ENCODE measurements around the gene ESR2. TPM values are rescaled to one million over a fixed set of nuclear protein-coding genes. Genes with fewer than 3 reads are reported as not detected.
"Not testable (repeated sequence)": the region's sequence is repeated elsewhere in the genome, so short reads cannot be mapped to it uniquely, and the experiment has no call there.

Gene ESR2
- total RNA-seq, 1 donor from 2014 or later = under 0.01 TPM

GRCh38 chr14:64059454-64060198, 234.5 kb downstream of the ESR2 start:
- TF ChIP-seq CTCF (IDR thresholded peaks at IDR 0.05; ENCODE audit: insufficient read depth, low read length, severe bottlenecking) = no peak
- no peak overlapping the region for H3K4me3 ChIP-seq (ENCODE audit: low read depth, low read length)
- H3K36me3 ChIP-seq (ENCODE audit: control insufficient read depth, insufficient read depth, low read length) = no peaks in the 10 kb centered on the region

DNA sequence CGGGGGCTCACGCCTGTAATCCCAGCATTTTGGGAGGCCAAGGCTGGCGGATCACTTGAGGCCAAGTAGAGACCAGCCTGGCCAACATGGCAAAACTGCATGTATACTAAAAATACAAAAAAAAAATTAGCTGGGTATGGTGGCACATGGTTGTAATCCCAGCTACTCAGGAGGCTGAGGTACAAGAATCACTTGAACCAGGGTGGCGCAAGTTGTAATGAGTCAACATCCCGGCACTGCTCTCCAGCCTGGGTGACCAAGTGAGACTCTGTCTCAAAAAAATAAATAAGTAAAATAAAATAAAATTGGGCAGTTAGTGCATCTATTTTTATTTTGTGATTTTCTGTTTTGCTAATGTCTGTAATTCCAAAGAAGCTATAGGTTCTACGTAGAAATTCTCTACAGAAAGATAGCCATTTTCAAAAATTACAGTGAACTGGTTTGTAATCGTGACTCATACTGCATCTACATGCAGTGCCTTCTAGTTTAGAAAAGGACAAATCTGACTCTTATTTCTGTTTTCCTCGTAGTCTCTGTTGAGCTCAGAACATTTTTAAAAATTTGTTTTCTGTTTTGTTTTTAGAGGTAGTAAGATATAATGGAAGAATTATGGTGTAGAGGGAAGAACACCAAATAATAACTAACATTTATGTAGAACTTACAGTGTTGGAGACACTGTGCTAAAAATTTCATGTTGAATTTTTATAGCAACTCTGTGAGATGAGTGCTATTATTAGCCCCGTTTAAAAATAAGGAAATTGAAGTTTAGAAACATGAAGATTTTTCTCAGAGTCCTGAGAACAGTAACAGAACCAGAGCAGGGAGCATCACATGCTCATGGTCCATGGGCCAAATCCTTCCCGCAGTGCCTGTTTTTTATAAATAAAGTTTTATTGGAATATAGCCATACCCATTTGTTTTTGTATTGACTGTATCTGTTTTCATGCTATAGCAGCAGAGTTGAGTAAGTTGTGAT, 240.2 kb downstream of the ESR2 start:
- no peaks in the 10 kb centered on the region for H3K27me3 ChIP-seq (ENCODE audit: control insufficient read depth, insufficient read depth, low read length)
- DNase-seq (ENCODE audit: low read depth) = peak; percentile 74
- peaks cover 1% of the 10 kb centered on the region for H3K36me3 ChIP-seq (ENCODE audit: control insufficient read depth, insufficient read depth, low read length)
- FAIRE-seq = no peak
- no peak for TF ChIP-seq CTCF (IDR thresholded peaks at IDR 0.05; ENCODE audit: insufficient read depth, low read length, severe bottlenecking)
- no peak overlapping the region for H3K4me3 ChIP-seq (ENCODE audit: low read depth, low read length)

More at GRCh38 chr14:64059454-64060198, 234.5 kb downstream of the ESR2 start:
- DNase-seq (ENCODE audit: low read depth) = peak; percentile 72
- peak; percentile 85 for FAIRE-seq
- H3K27me3 ChIP-seq (ENCODE audit: control insufficient read depth, insufficient read depth, low read length) = no peaks in the 10 kb centered on the region

GRCh38 chr14:64049616-64050381, 244.4 kb downstream of the ESR2 start:
- FAIRE-seq = no peak
- DNase-seq (ENCODE audit: low read depth) = no peak
- peaks cover 1% of the 10 kb centered on the region for H3K36me3 ChIP-seq (ENCODE audit: control insufficient read depth, insufficient read depth, low read length)
- no peak for TF ChIP-seq CTCF (IDR thresholded peaks at IDR 0.05; ENCODE audit: insufficient read depth, low read length, severe bottlenecking)
- H3K4me3 ChIP-seq (ENCODE audit: low read depth, low read length) = no peak overlapping the region
- no peaks in the 10 kb centered on the region for H3K27me3 ChIP-seq (ENCODE audit: control insufficient read depth, insufficient read depth, low read length)

DNA sequence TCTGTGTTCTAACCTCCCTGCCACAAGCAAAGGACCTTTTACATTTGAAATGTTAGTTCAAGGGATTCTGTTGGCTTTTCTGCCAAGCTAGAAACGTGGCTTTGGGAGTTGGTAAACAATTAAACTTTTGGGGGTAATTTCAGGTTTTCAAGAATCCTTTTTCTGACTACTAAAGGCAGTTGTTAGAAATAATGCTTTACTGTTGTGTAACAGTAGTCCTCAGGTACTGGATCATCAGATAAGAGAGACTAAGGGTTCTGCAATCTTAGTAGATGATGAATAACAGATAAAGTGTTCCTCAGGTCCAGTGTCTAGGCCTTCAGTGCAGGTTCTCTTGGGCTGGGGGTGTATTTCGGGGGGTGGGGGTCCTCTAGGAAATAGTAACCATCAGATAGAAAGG, 249.1 kb downstream of the ESR2 start:
- no peak for TF ChIP-seq CTCF (IDR thresholded peaks at IDR 0.05; ENCODE audit: insufficient read depth, low read length, severe bottlenecking)
- Histone ChIP-seq H3K4me3 (ENCODE audit: low read depth, low read length) (no peak overlapping the region), H3K36me3 (ENCODE audit: control insufficient read depth, insufficient read depth, low read length) (no peaks in the 10 kb centered on the region), H3K27me3 (ENCODE audit: control insufficient read depth, insufficient read depth, low read length) (no peaks in the 10 kb centered on the region)
- no peak for DNase-seq (ENCODE audit: low read depth)
- no peak for FAIRE-seq

- DNase-seq (ENCODE audit: low read depth); H3K4me3 ChIP-seq (ENCODE audit: low read depth, low read length); FAIRE-seq; H3K27me3 ChIP-seq (ENCODE audit: control insufficient read depth, insufficient read depth, low read length); H3K36me3 ChIP-seq (ENCODE audit: control insufficient read depth, insufficient read depth, low read length): not testable (repeated sequence)
These were observed 250.9 kb downstream of the ESR2 start for GRCh38 chr14:64043296-64043695.
